NCI-H1694 (cell line): Measurements from ENCODE around the gene SH3RF3.
A peak's percentile ranks its signal among the peaks of the same experiment; 100 is the strongest.

Experiments
- DNase-seq: peaks from one replicate; lab custom pipeline; 2025; lab: John Stamatoyannopoulos, UW

The SH3RF3 gene

GRCh38 chr2:109454765-109455394 lies 325.9 kb downstream of the SH3RF3 start:
- DNase-seq, result no peak

DNA sequence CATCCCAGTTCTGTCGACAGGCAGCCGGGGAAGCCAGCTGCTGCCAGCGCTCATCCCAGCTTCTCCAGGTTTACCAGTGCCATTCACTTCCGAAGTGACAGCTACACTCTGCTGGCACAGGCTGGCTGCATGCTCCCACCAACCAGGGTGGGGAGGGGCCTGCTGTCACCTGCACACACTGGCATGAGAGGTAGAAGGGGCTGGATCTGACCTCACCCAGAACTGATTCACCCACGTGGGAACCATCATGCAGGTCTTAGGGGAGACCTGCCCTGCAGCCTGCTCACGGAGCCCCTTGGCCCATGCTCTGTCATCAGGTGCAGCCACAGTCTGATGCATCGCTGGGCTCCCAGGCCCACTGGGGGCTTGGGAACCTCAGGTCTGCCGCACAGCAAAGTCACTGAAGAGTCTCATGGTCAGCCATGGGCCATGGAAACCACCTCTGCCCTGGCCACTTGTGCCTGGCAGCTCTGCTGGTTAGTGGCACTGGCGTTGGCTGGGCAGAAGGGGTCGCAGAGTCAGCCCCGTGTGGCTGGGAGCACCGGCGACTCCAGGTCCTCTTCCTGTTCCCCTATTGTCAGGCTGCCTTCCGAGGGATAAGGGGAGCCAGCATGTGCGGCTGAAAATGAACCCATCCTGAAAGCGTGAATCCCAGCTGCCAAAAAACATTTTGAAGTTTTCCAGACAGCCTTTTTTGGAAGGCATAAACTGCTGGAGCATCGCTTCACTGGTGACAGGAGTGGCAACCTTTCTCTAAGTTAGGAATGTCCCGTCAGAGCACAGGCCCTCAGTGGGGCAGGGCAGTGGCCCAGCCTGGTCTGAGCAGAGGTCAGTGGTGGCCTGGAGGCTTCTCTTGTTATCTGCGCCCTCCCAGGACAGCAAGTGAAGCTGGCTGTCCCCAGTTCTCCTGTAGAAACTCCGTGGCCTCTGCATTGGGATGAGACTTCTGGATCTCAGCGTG lies 327.0 kb downstream of the SH3RF3 start:
- no peak for DNase-seq

GRCh38 chr2:109456776-109457175 lies 327.8 kb downstream of the SH3RF3 start:
- DNase-seq, result no peak

DNA sequence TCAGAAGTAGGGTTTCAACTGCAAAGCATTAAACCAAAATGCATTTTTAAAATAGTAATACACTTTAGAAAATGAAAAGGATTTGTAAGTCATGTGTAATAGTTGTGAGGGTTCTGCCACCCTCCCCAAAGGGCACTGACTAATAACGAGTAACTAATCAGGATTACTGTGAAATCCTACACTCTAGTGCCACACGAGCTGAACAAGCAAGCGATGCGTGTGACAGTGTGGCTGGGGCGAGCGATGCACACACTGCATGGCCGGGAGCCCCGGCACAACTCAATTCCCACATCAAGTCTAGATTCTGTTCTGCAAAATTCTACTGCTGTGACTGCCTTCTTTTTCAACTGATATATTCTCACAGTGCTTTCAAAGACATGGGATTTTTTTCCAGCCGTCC lies 328.4 kb downstream of the SH3RF3 start:
- no peak for DNase-seq

DNA sequence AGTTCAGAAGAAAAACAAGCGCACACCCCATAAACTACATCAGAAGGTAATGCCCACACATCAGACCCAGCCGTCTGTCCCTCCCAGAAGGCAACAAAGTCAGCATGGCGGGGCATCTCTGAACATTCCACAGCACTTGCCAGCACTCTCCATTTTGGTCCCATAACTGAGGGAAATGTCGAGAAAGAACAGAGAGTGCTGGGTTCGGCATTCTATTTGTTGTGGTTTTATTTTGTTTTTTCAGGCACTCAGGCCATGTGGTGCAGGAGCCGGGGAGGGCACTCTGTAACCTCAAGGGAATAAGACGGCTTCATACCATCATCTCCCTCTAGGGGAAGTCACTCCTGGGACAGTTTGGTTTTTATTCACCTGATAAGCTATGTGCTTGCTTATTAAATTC lies 328.8 kb downstream of the SH3RF3 start:
- no peak for DNase-seq

DNA sequence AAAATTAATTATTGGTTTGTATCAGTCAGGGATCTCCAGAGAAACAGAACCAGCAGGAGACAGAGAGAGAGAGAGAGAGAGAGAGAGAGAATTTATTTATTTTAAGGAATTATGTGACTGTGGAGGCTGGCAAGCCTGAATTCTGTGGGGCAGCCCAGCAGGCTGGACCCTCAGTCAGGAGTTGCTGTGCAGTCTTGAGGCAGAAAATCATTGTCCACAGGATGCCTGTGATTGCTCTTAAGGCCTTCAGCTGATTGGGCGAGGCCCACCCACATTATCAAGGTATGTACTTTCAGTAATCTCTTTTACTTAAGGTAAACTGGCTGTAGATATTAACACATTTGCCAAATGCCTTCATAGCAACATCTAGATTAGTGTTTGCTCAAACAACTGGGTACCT lies 329.5 kb downstream of the SH3RF3 start:
- no peak for DNase-seq

GRCh38 chr2:109459485-109459884 lies 330.5 kb downstream of the SH3RF3 start:
- no peak for DNase-seq

DNA sequence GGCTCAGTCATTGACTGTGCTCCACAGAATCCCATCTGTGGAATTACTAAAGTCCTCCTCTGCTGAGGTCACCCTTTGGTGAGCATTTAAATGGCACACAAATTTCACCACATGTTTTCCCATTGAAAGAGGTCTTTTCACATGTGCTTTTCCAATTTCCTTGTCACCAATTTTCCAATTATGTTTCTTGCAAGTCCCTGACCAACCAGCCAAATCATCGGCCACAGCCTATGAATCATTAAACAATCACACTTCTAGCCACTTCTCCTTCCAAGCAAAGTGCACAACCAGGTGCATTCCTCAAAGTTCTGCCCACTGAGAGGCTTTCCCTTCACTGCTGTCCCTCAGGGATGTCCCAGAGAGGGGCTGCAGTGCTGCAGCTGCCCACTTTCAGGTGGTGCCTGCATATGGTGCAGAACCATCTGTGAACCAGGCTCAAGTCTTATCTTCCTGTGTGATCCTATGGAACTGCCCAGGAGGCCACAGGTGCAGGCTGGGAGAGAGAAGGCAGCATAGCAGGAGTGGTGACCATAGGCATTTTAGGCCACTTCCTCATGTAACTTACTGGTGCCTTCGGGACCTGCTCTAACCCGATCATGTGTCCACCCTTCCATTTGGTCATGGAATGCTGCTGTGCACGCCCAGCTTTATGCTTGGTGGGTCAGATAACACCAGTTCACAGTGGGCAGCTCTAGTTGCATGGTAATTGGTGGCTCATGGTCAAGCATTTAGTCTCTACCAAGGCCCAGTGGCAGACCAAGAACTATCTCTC lies 331.7 kb downstream of the SH3RF3 start:
- DNase-seq, result no peak

DNA sequence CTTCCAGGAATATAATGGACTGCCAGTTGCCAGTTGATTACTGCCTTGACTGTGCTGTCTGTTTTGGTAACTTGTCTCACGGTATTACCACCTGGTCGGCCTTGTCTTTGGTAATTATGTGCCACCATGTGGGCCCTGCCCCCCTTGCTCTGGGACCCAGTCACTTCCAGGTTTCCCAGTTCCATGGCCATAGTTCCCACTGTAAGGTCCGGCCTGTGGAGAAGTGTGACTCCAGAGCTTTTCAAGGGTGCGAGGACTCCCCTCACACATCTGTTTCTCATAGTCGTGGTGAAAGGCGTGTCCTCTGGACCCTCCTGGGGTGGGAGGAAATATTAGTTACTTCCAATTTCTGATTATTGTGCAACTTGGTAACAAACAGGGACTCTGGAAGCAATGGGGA lies 334.2 kb downstream of the SH3RF3 start:
- no peak for DNase-seq

- DNase-seq, result peak; percentile 19
These were observed 334.9 kb downstream of the SH3RF3 start for GRCh38 chr2:109463891-109464290.

- DNase-seq, result peak; percentile 79
These were observed 337.9 kb downstream of the SH3RF3 start for GRCh38 chr2:109466674-109467575.

- no peak for DNase-seq
These were observed 338.7 kb downstream of the SH3RF3 start for GRCh38 chr2:109467701-109468100.

DNA sequence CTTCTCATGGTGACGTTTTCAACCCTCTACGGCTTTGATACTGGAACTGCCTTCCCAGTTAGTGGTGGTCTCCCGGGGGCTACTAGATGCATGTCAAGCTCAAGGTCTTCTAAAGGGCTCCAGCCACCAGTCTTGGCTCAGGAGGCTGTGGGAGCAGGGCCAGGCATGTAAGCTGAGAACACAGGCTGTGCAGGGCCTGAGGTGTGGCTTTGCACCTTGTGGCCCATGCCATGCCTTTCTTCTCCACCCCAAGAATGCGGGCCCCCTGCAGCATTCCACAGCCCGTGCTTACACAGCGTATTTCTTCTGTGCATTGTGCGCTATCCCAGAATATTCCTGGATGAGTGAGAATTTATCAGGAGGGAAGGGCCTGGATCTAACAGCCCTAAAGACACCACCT lies 339.9 kb downstream of the SH3RF3 start:
- DNase-seq, result no peak

- peak; percentile 9 for DNase-seq
These were observed 342.7 kb downstream of the SH3RF3 start for GRCh38 chr2:109471658-109472057.

GRCh38 chr2:109472331-109472959 lies 343.4 kb downstream of the SH3RF3 start:
- peak; percentile 56 for DNase-seq

DNA sequence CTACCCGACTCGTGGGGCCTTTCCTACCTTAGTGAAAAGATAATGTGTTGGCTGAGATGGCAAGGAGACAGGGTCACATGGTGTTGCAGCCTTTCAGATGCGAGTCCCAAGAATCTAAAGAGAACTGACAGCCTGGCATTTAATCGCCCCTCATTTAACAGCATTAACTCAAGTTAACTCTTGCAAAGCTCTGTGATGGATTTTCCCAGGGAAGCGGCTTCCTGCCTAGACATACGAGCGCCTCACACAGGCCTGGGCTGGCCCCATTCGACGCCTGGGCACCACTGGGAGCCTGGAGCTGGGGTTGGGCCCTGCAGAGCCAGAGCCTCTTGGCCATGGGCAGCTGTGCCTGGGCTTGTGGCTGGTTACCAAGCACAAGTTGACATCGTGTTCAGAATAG lies 344.0 kb downstream of the SH3RF3 start:
- peak; percentile 81 for DNase-seq

- DNase-seq, result no peak
These were observed 344.8 kb downstream of the SH3RF3 start for GRCh38 chr2:109473616-109474318.

DNA sequence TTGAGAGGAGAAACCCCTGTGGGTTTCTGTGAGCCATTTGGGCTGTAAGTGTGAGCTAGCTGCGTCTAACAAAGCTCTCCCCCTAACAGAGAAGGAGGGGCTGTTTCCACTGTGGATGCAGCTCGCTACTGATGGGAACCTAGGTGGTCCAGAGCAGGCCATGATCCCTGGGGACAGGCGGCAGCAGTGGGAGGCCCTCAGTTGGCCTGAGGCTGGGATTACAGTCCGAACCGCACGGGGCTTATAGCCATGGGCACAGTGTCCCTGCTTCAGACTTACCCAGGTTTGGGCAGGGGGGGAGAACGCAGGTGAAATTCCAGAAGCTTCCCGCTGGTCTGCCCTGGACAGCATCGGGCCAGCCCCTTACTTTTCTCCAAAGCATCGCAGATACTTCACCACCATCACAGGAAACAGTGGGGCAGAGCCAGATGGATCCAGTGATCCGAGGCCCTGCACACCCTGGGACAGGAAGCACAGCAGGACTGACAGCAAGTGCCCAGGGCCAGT lies 345.4 kb downstream of the SH3RF3 start:
- DNase-seq, result no peak

GRCh38 chr2:109475531-109476210 lies 346.7 kb downstream of the SH3RF3 start:
- DNase-seq, result peak; percentile 66
